Measurements from ENCODE around the gene AOPEP. TPM values are rescaled to one million over a fixed set of nuclear protein-coding genes. Genes with fewer than 3 reads are reported as not detected.

Gene AOPEP
- total and polyA plus RNA-seq, 2 donors (not counting 1 experiment from before 2014, with no cell fraction given), result 66.1 to 94.1 TPM

- H3K36me3 ChIP-seq (ENCODE audit: control insufficient read depth, insufficient read depth, low read length), result no peaks in the 10 kb centered on the region
- H3K9me3 ChIP-seq (ENCODE audit: control insufficient read depth, insufficient read depth, low read depth, low read length), result no peaks in the 10 kb centered on the region
- no peaks in the 10 kb centered on the region for H4K20me1 ChIP-seq (ENCODE audit: control insufficient read depth, extremely low read depth, insufficient read depth, low read length)
- no peak overlapping the region for H3K4me3 ChIP-seq (replicated peaks in 1 of 4; ENCODE audit: control extremely low read depth in 1 of 4, insufficient read depth in 1 of 4, low read depth in 3 of 4, low read length in 4 of 4)
- no peaks in the 10 kb centered on the region for H3K27me3 ChIP-seq (ENCODE audit: control insufficient read depth, insufficient read depth, low read length)
- no peak for TF ChIP-seq EZH2 (IDR thresholded peaks at IDR 0.05; ENCODE audit: low read length, missing control alignments)
- TF ChIP-seq, protein P1, sequence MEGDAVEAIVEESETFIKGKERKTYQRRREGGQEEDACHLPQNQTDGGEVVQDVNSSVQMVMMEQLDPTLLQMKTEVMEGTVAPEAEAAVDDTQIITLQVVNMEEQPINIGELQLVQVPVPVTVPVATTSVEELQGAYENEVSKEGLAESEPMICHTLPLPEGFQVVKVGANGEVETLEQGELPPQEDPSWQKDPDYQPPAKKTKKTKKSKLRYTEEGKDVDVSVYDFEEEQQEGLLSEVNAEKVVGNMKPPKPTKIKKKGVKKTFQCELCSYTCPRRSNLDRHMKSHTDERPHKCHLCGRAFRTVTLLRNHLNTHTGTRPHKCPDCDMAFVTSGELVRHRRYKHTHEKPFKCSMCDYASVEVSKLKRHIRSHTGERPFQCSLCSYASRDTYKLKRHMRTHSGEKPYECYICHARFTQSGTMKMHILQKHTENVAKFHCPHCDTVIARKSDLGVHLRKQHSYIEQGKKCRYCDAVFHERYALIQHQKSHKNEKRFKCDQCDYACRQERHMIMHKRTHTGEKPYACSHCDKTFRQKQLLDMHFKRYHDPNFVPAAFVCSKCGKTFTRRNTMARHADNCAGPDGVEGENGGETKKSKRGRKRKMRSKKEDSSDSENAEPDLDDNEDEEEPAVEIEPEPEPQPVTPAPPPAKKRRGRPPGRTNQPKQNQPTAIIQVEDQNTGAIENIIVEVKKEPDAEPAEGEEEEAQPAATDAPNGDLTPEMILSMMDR (conservative IDR thresholded peaks at IDR 0.05 in 1 of 2, IDR thresholded peaks at IDR 0.05 in 1 of 2; ENCODE audit: low read depth in 1 of 2, low read length in 2 of 2), result no peak
- peaks cover 4% of the 10 kb centered on the region for H3K4me1 ChIP-seq (ENCODE audit: control insufficient read depth, extremely low read depth, insufficient read depth, low read length)
- H3K27ac ChIP-seq (ENCODE audit: insufficient read depth, low read length), result no peak overlapping the region
- H3K79me2 ChIP-seq (ENCODE audit: control insufficient read depth, insufficient read depth, low read length), result no peaks in the 10 kb centered on the region
- no peak overlapping the region for H2AFZ ChIP-seq (ENCODE audit: low read length)
- DNase-seq (ENCODE audit: low read depth in 2 of 2), result no peak
- H3K4me2 ChIP-seq (ENCODE audit: extremely low read depth, insufficient read depth, low read length), result no peak overlapping the region
- H3K9ac ChIP-seq (ENCODE audit: insufficient read depth, low read length), result no peak overlapping the region
These were observed 57.4 kb downstream of the AOPEP start for GRCh38 chr9:94783928-94784327.

DNA sequence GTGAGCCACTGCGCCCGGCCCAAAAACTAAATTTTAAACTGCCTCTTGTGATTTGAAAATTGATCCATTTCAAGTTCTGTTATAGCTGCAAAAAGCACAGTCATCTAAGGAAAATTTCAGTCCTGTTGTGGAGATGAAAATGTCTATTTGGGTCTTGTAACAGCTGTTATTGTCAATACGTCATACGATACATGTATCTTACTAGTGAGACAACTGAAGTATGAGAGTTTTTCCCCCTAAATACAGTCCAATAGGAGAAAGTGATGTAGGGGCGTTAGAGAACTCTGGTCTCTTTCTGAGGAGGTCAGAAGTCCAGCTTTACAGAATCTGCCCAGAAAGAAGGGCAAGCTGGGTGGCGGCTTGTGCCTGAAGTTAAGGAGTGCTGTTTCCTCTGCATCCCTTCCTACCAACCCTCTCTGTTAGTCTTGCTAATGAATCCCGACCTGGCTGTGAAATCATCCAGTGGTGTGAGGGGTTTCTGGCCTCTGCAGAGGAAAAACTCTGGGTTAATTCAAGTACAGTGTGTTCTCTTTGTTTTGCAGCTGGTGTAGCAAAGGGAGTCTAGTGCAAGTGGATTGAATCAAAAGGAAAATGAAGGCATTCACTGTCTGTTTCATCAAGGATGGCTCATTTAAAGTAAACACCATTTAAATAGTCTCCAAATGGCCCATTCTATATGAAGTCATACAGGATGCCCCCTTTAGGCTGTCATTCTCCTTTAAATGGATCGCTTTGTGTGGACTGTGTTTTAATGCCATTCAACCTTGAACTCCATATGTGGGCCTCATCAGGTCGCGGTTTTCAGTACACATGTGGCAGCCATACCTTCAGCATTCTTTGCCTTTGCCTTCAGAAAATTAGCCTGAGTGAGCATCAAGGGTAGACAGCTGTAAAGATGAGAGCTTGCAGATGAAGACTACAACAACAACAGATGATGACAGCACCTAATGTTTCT is 59.0 kb downstream of the AOPEP start:
- no peaks in the 10 kb centered on the region for H3K79me2 ChIP-seq (ENCODE audit: control insufficient read depth, insufficient read depth, low read length)
- no peaks in the 10 kb centered on the region for H4K20me1 ChIP-seq (ENCODE audit: control insufficient read depth, extremely low read depth, insufficient read depth, low read length)
- H2AFZ ChIP-seq (ENCODE audit: low read length), result no peak overlapping the region
- H3K36me3 ChIP-seq (ENCODE audit: control insufficient read depth, insufficient read depth, low read length), result no peaks in the 10 kb centered on the region
- H3K4me1 ChIP-seq (ENCODE audit: control insufficient read depth, extremely low read depth, insufficient read depth, low read length), result peaks cover 4% of the 10 kb centered on the region
- TF ChIP-seq, protein P1 (conservative IDR thresholded peaks at IDR 0.05 in 1 of 2, IDR thresholded peaks at IDR 0.05 in 1 of 2; ENCODE audit: low read depth in 1 of 2, low read length in 2 of 2), result no peak
- no peak for TF ChIP-seq EZH2 (IDR thresholded peaks at IDR 0.05; ENCODE audit: low read length, missing control alignments)
- H3K9me3 ChIP-seq (ENCODE audit: control insufficient read depth, insufficient read depth, low read depth, low read length), result no peaks in the 10 kb centered on the region
- no peak overlapping the region for H3K27ac ChIP-seq (ENCODE audit: insufficient read depth, low read length)
- H3K9ac ChIP-seq (ENCODE audit: insufficient read depth, low read length), result no peak overlapping the region
- no peak overlapping the region for H3K4me2 ChIP-seq (ENCODE audit: extremely low read depth, insufficient read depth, low read length)
- DNase-seq (ENCODE audit: low read depth in 2 of 2), result no peak
- no peak overlapping the region for H3K4me3 ChIP-seq (replicated peaks in 1 of 4; ENCODE audit: control extremely low read depth in 1 of 4, insufficient read depth in 1 of 4, low read depth in 3 of 4, low read length in 4 of 4)
- H3K27me3 ChIP-seq (ENCODE audit: control insufficient read depth, insufficient read depth, low read length), result no peaks in the 10 kb centered on the region

DNA sequence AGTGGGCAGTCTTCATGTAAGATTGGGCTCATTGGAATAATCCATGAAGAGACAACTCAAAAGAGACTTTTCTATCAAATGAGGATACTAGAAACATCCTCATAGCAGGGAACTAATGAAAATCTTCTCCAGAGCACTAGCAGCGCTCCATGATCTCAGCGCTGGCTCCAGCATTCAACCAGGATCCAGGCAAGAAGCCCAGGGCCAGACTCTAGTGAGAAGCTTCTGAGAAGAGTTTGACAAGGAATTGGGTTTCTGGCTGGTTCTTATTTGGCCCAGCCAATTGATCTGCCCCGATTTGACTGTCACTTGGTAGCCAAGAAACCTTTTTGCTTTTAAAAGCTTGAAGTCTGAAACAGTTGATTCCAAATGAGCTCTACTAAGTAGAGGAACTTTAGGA is 60.1 kb downstream of the AOPEP start:
- no peaks in the 10 kb centered on the region for H3K9me3 ChIP-seq (ENCODE audit: control insufficient read depth, insufficient read depth, low read depth, low read length)
- no peaks in the 10 kb centered on the region for H3K79me2 ChIP-seq (ENCODE audit: control insufficient read depth, insufficient read depth, low read length)
- no peak overlapping the region for H3K4me2 ChIP-seq (ENCODE audit: extremely low read depth, insufficient read depth, low read length)
- no peak for DNase-seq (ENCODE audit: low read depth in 2 of 2)
- H3K36me3 ChIP-seq (ENCODE audit: control insufficient read depth, insufficient read depth, low read length), result no peaks in the 10 kb centered on the region
- H4K20me1 ChIP-seq (ENCODE audit: control insufficient read depth, extremely low read depth, insufficient read depth, low read length), result no peaks in the 10 kb centered on the region
- no peak overlapping the region for H3K27ac ChIP-seq (ENCODE audit: insufficient read depth, low read length)
- H3K9ac ChIP-seq (ENCODE audit: insufficient read depth, low read length), result no peak overlapping the region
- no peak overlapping the region for H2AFZ ChIP-seq (ENCODE audit: low read length)
- no peak for TF ChIP-seq EZH2 (IDR thresholded peaks at IDR 0.05; ENCODE audit: low read length, missing control alignments)
- TF ChIP-seq, protein P1 (conservative IDR thresholded peaks at IDR 0.05 in 1 of 2, IDR thresholded peaks at IDR 0.05 in 1 of 2; ENCODE audit: low read depth in 1 of 2, low read length in 2 of 2), result no peak
- H3K4me3 ChIP-seq (replicated peaks in 1 of 4; ENCODE audit: control extremely low read depth in 1 of 4, insufficient read depth in 1 of 4, low read depth in 3 of 4, low read length in 4 of 4), result no peak overlapping the region
- no peaks in the 10 kb centered on the region for H3K27me3 ChIP-seq (ENCODE audit: control insufficient read depth, insufficient read depth, low read length)
- peaks cover 4% of the 10 kb centered on the region for H3K4me1 ChIP-seq (ENCODE audit: control insufficient read depth, extremely low read depth, insufficient read depth, low read length)
